NOMO-1 treated with dmso at 0.1 percent for 144 hours (cell line): ENCODE data around the gene PDZD4.

Source experiments
- DNase-seq: peaks from one replicate; lab custom pipeline; 2025; ENCODE audit not compliant: unreplicated experiment; lab: John Stamatoyannopoulos, UW

Gene PDZD4

DNA sequence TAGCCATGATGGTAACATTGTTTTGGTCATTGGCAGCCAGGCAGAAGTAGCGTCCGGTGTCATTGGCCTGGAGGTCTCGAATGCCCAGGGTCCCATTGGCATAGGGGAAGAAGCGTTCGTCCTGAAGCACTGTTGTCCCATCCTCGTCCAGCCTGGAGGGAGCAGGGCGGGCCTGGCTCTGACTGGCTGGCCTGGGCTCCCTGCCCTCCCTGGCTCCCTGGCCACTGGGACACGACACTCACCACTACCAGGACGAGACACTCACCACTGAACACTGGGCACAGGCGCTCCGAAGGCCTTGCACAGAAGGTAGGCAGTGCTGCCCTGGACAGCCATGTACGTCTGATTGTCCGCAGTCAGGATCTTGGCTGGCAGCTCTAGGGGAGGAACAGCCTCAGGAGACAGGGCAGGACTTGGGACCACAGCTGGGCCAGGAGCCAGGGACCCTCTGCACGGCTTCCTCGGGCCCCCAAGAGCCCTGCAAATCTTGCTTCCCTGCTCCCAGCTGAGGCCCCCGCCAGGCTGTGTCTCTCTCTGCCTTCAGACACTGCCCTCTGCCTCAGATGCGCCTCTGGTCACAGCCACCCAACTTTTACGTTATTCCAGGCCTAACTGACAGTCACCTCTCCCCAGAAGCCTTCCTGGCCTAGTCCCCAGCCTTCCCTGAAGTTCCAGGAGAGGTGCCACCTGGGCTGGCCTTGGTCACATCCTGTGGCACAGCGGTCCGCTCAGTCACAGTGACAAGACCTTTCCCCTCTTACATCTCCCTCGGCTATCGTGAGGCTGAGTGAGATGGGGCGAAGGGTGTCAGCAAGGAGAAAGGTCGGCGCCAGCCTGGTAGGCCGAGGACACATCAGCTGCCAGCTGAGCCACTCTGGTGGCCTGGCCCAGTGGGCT is 38.5 kb upstream of the PDZD4 start:
- DNase-seq = no peak

DNA sequence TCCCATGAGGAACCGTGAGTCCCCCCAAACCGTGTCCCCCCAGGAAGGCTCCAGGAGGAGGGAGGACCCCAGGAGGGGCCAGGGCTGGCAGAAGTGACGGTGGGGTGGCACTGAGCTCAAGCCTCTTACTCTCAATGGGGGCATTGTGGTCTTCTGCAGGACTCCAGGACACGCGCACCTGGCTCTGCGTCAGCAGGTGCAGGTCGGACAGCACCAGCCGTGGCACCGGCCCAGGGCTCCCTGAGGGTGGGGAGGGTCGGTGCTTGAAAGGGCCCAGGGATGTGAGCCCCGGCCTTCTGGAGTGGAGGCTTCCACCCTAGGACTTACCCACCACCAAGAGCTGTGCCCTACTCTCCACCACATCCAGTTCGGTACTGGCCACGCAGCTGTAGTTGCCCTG is 37.3 kb upstream of the PDZD4 start:
- DNase-seq = no peak

- no peak for DNase-seq
Measured at GRCh38 chrX:153867139-153867538, 36.8 kb upstream of the PDZD4 start.

DNA sequence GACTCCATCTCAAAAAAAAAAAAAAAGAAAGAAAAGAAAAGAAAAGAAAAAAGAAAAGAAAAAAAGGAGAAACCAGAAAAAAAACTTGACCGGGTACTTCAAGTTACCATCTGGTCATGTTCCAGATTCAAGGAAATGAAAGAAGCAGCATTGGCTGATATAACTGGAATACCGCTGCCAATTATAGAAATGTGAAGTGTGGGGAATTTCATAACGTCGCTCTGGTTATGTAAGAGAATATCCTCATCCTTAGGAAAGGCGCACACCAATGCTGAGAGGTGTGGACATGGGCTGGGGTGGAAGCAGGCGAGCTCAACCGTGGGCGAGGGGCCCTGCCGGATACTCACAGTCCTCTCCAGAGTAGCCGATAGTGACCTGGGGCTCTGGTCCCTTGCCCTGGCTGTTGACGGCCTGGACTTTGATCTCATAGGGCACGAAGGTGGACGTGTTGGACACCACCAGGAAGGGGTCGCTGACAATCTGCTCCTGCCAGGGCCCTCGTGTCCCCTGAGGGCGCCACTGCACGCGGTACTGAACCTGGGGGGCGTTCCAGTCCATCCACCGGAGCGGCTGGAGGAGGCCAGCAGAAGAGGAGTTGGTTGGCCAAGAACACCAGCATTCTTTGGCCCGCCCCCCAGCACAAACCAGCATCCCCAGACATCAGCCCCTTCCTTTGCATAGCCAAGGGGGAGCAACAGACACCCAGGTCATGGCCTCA is 36.1 kb upstream of the PDZD4 start:
- no peak for DNase-seq

DNA sequence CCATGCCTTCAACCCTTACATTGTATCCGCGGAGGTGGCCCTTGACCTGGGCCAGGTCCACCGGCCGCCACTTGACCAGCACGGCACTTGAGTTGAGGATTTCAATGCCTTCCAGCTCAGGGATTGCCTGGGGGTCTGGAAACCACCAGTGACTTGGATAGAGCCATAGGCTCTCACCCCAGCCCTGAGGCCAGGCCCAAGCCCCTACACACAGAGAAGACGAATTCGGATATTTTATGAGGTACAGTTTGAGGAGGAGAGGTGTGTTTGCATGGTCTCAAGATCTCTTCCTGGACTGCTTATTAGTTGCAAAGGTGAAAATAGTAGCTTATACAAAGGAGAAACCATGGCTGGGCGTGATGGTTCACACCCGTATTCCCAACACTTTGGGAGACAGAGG is 35.3 kb upstream of the PDZD4 start:
- no peak for DNase-seq

DNA sequence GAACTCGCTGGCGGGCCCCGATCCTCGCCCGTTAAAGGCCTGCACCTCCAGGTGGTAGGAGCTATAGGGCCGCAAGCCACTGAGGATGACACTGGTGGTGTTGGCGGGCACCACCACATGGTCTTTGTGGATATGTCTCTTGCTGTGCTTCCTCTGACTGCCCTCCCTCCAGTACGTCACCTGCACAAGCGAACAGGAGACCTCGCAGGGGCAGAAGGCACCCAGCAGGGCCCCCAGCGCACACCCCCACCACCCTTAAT is 34.9 kb upstream of the PDZD4 start:
- no peak for DNase-seq

DNA sequence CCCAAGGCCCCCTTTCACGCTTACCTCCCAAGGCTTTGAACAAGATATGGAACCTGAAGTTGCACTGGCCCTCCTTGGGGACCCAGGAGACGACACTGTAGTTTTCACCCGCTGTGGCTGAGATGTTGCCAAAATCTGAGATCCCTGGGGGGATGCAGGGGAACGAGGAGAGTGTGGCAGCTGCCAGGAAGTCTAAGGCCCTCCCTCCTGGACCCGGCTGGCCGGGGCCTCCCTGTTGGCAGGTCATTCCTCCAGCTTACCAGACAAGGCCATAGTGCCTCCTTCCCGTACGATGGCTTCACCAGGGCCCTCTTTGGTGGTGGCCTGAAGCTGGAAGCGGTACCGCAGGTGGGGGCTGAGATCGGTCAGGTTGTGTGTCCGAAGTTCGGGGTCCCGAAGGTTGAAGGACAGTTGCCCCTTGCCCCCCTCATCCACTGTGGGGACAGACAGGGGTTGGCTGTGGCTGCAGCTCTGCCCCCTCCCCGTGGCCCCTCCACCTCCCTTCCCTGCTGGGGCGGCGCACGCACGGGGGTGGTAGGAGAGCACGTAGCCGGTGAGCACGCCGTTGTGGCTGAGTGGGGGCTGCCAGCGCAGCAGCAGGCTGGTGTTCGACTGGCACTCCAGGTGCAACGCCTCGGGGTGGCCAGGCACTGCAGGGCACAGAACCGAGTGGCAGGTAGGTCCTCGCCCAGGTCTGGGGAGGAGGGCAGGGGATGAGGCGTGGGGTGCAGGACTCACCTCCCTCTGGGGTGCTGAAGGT is 34.4 kb upstream of the PDZD4 start:
- no peak for DNase-seq

GRCh38 chrX:153864101-153864500 is 33.8 kb upstream of the PDZD4 start:
- no peak for DNase-seq

DNA sequence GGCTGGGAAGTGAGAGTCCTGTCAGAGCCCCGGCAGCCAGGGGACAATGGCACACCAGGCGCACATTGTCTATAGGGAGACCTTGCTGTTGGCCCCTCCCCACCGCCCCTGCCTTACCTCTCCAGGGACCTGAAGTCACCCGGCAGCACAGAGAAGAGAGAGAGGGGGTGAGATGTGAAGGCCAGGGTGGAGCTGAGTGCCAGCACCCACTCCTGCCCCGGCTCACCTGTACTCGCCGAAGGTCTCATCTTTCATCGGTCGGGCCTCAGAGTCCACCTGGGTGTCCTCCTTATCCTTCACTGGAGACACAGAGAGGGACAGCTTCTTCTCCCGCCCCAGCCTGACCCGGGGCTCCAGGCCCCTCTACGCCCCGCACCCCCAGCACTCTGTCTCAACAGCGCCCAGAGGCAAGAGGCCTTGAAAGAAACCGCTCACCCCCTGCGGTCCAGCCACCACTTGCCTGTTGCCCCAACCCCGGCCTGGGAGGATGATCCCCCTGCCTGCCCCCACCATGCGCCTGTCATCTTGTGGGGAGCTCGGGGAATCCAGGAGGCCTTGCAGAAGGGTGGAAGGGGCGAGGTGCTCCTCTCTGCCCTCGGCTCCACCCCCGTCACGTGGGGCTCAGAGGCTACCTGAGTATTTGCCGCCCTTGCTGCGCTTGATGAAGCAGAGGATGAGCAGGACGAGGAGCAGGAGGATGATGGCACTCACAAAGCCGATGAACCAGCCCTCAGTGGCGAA is 33.1 kb upstream of the PDZD4 start:
- DNase-seq = no peak

GRCh38 chrX:153862369-153863250 is 32.3 kb upstream of the PDZD4 start:
- no peak for DNase-seq

- no peak for DNase-seq
Measured at GRCh38 chrX:153861733-153862310, 31.5 kb upstream of the PDZD4 start.

DNA sequence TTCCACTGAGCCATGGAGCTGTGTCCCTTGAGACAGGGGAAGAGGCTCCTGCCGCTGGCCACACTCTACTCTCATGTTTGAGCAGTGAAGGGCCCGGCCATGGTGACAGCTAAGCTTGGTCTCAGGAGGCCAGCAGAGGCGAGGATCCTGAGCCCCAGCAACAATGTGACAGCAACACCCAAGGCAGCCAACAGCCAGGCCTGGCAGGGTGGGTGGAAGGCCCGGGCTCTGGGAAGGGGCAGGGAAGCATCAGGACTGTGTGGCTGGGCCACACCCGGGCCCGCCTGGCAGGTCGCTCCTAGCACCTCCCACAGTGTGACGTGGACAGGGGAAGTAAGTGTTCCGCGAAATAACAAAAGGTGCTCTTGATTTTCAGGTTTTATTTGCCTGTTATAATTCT is 30.8 kb upstream of the PDZD4 start:
- DNase-seq = no peak

DNA sequence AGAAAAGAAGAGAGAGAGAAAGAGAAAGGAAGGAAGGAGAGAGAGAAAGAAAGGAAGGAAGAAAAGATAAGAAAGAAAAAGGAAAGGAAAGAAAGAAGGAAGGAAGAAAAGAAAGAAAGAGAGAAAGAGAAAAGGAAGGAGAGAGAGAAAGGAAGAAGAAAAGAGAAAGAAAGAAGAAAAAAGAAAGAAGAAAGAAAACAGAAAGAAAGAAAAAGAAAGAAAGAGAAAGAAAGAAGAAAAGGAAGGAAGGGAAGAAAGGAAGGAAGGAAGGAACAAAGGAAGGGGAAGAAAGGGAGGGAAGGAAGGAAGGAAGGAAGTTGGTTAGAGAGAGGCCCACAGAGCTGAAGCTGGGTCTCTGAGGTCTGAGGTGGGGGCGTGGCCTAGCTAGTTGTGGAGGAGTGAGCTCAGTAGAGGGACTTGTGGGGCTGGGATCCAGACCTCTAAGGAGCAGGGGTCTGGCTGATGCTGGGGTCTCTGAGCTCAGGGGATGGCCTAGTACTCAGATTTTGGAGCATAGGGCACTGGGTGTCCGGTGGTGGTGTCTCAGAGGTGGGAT is 27.1 kb upstream of the PDZD4 start:
- no peak for DNase-seq

GRCh38 chrX:153854702-153855101 is 24.4 kb upstream of the PDZD4 start:
- no peak for DNase-seq

DNA sequence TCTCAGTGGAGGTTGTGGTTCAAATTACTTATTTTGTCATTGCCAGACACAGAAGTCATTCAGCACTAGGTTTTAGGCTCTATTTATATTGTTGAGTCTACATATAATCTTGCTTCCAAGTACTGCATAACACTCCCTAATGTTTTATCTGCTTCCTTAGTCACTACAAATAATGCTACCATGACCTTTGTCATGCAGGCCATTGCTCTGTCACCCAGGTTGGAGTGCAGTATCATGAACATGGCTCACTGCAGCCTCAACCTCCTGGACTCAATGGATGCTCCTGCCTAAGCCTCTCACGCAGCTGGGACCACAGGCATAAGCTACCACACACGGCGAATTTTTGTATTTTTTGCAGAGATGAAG is 23.5 kb upstream of the PDZD4 start:
- DNase-seq = no peak

DNA sequence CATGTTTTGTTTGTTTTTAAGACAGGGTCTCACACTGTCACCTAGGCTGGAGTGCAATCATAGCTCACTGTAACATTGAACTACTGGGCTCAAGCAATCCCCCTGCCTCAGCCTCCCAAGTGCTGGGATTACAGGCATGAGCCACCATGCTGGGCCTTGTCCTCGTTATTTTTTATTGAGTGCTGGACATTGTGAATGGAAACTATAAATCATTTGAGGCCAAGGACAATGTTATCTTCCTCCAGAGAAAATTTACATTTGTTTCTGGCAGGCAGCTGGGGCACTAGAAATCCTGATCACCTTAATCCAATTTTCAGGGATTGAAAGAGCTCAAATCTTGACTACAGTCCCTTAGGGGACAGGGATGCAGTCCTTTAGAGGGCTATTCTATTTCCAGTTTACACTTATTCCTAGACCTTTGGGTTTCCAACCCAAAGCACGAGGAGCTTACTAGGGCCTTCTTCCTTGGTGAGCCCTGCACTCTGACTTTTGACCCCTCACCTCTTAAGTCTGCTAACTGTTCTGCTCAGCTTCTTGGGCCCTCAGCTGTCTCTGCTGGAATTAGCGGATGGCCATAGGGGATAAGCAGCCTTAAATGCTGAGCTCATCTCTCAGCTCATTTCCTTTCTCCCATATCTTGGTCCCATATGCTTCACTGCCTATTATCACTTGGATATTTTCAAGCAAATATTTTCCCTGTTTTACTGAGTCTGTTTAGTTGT is 23.0 kb upstream of the PDZD4 start:
- no peak for DNase-seq

- no peak for DNase-seq
Measured at GRCh38 chrX:153851981-153852380, 21.6 kb upstream of the PDZD4 start.

GRCh38 chrX:153848325-153848724 is 18.0 kb upstream of the PDZD4 start:
- DNase-seq = no peak

DNA sequence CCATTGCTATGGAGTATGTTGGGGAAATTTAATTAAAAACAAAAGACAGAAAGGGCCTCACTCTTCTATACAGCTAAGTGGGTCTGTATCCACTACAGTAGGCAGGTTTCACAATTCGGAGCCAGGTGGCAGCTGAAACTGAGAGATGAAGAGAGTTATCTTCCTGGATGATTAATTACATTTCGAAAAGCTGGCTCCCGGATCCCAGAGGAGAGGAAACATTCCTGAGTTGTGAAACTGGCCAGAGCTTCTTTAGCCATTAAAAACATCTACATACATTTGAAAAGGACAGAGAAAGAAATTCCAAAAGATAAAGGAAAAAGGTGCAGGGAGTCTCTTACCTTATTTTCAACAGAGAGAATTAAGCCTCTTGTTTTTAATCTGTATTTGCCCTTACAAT is 15.5 kb upstream of the PDZD4 start:
- DNase-seq = no peak
